PFSK-1 (cell line): ENCODE results near the gene EPAS1.

Experiments used
- FOXP2 ChIP-seq: optimal IDR thresholded peaks from 2 replicates; pipeline ENCODE3; 2011; ENCODE audit warnings: borderline replicate concordance, control low read depth, inconsistent platforms; ENCODE audit not compliant: insufficient read depth; ENCODE audit errors: extremely low read length, extremely low read depth
- POLR2AphosphoS5 ChIP-seq: IDR thresholded peaks from 2 replicates; pipeline ENCODE4 v1.6.1; 2012; ENCODE audit warnings: low read depth, mild to moderate bottlenecking, control low read depth, low read length, moderate library complexity
- SIN3A ChIP-seq: IDR thresholded peaks from 2 replicates; pipeline ENCODE4 v1.6.1; 2012; ENCODE audit warnings: mild to moderate bottlenecking, low read length, moderate library complexity, borderline replicate concordance; ENCODE audit not compliant: insufficient read depth
- TAF1 ChIP-seq: IDR thresholded peaks from 2 replicates; pipeline ENCODE4 v1.6.1; 2012; ENCODE audit warnings: low read length, control low read depth, borderline replicate concordance; ENCODE audit not compliant: insufficient read depth
- TF ChIP-seq, protein P1 (sequence below), 2 experiments: IDR thresholded peaks; 2 replicates each; pipeline versions ENCODE4 v1.6.1 to v1.8.0; 2011 to 2012; ENCODE audit warnings: low read depth in 2 of 2, low read length in 2 of 2, control low read depth in 1 of 2, inconsistent platforms in 1 of 2, mild to moderate bottlenecking in 1 of 2, moderate library complexity in 1 of 2; ENCODE audit not compliant: insufficient read depth in 1 of 2

Gene EPAS1

DNA sequence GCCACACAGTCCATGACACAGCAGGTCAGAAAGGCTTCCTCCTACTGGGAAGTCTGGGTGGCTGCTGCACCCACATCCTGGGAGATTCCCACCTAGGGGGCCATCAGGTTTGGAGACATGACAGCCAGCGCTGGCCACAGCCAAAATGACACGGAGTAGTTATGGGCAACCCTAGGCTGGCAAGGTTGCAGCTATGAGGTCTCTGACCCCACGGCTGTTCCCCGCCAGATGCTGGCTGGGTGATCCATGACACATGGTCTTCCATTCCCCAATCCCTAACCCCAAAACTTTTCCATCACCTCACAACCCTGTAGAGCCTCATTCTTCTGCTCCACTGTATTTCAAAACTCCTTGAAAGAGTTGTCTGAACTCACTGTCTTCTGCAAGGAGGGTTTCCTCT lies 42.7 kb upstream of the EPAS1 start:
- TF ChIP-seq SIN3A = no peak
- no peak for TF ChIP-seq POLR2AphosphoS5
- TF ChIP-seq, protein P1, sequence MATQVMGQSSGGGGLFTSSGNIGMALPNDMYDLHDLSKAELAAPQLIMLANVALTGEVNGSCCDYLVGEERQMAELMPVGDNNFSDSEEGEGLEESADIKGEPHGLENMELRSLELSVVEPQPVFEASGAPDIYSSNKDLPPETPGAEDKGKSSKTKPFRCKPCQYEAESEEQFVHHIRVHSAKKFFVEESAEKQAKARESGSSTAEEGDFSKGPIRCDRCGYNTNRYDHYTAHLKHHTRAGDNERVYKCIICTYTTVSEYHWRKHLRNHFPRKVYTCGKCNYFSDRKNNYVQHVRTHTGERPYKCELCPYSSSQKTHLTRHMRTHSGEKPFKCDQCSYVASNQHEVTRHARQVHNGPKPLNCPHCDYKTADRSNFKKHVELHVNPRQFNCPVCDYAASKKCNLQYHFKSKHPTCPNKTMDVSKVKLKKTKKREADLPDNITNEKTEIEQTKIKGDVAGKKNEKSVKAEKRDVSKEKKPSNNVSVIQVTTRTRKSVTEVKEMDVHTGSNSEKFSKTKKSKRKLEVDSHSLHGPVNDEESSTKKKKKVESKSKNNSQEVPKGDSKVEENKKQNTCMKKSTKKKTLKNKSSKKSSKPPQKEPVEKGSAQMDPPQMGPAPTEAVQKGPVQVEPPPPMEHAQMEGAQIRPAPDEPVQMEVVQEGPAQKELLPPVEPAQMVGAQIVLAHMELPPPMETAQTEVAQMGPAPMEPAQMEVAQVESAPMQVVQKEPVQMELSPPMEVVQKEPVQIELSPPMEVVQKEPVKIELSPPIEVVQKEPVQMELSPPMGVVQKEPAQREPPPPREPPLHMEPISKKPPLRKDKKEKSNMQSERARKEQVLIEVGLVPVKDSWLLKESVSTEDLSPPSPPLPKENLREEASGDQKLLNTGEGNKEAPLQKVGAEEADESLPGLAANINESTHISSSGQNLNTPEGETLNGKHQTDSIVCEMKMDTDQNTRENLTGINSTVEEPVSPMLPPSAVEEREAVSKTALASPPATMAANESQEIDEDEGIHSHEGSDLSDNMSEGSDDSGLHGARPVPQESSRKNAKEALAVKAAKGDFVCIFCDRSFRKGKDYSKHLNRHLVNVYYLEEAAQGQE (IDR thresholded peaks at IDR 0.05; ENCODE audit: insufficient read depth in 1 of 2, low read depth in 2 of 2, low read length in 2 of 2) = no peak
- no peak for TF ChIP-seq FOXP2
- no peak for TF ChIP-seq TAF1

DNA sequence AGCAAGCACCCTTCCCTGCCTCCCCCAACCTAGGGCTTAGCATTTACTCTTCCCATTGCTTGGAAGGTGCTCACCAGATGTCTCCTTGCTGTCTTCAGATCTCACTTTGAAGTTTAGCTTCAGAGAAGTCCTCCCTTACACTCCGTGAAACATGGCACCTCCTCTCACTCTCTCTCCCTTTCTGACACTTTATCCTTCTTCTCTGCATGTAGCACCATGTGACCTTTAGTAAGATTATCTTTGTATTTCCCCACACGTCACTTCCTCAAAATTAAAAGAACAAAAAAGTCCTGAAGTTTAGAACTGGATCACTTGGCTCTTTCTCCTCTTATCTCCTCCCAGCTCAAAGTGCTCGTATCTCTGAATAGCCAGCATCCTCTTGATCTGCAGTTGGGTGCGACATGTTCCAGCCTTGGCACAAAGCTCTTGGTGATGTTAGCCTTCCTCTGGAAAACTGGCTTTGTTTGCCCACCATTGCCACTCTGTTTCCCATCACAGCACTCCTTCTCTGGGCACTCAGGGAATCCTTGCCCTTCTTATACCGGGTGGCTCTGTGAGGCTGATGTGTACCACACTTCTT lies 40.6 kb upstream of the EPAS1 start:
- TF ChIP-seq SIN3A = no peak
- TF ChIP-seq TAF1 = no peak
- TF ChIP-seq, protein P1 (IDR thresholded peaks at IDR 0.05; ENCODE audit: insufficient read depth in 1 of 2, low read depth in 2 of 2, low read length in 2 of 2) = no peak
- no peak for TF ChIP-seq FOXP2
- TF ChIP-seq POLR2AphosphoS5 = no peak

DNA sequence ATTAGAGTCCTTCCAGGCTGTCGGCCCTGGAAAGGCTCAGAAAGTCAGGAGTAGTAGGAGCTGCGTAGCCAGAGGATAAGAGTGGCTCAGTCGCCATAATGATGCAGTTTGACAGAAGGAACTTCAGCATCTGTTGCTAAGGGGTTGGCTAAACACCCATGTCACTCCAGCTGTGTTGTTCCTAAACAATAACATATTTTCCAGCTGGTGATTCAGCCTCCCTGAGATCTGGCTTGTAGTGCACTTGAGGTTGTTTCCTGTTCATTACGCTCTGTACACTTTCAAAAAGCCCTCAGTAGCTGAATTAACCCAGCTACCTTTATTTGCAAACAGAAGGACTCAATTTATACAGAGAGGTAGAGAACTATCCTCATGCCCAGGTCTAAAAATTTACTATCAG lies 39.7 kb upstream of the EPAS1 start:
- peak; percentile 90 for TF ChIP-seq FOXP2
- peak; percentile 90; the same call in 1 of the 2 replicates for TF ChIP-seq SIN3A
- no peak for TF ChIP-seq TAF1

DNA sequence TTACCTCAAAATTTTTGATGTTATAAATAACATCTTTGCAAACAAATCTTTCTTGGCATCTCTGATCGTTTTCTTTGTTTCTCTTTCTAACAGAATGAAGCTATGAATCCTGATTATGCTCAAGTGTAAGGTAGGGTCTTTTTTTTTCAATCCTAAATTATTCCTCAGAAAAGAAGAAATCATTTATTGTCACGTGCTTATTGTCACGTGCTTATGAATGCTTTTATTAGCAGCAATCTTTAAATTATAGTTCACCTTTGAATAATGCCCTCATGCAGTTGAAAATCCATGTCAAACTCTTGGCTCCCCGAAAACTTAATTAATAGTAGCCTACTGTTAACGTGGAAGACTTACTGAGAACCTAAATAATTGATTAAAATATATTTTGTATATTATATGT lies 39.2 kb upstream of the EPAS1 start:
- TF ChIP-seq FOXP2 (no peak), SIN3A (no peak), TAF1 (no peak), POLR2AphosphoS5 (no peak)
- TF ChIP-seq, protein P1 (IDR thresholded peaks at IDR 0.05; ENCODE audit: insufficient read depth in 1 of 2, low read depth in 2 of 2, low read length in 2 of 2) = no peak

DNA sequence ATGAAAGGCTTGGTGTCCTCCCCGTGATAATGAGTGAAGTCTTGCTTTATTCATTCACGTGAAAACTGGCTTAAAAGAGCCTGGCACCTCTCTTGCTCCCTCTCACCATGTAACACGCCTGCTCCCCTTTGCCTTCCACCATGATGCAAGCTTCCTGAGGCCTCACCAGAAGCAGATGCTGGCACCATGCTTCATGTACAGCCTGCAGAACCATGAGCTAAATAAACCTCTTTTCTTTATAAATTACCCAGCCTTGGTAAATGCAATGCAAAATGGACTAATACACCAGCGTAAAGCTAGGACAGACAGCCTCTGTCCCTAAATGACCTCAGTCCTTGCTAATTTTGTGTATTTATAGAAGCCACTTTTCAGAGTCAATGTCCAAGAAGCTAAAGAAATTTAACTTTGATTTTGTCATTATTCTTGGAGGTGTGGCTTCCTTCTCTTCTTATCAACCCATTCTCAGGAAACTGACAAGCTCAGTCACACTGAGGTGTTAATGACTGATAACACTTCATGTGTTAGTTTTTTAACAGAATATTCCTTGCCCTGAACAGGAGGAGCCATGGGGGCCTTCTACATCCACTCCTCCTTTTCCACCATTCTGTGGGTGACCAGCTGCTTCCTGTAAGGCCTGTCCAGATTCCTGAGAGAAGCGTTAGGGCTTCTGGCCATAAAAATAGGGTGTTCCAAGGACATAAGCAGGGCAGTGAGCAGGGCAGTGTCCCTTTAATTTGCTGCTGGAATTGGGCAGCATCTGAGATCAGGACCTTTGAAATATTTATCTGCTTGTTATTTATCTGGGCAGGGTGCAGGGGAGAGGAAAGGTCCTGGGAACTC lies 38.0 kb upstream of the EPAS1 start:
- TF ChIP-seq, protein P1 (IDR thresholded peaks at IDR 0.05; ENCODE audit: insufficient read depth in 1 of 2, low read depth in 2 of 2, low read length in 2 of 2) = no peak
- no peak for TF ChIP-seq POLR2AphosphoS5
- TF ChIP-seq SIN3A = no peak
- no peak for TF ChIP-seq FOXP2
- TF ChIP-seq TAF1 = no peak
